Liver (tissue), 9 donors: ENCODE results near the gene GATA5. TPM values are rescaled to one million over a fixed set of nuclear protein-coding genes. Genes with fewer than 3 reads are reported as not detected.

ENCODE experiments used
- DNase-seq: peaks from one replicate; pipeline ENCODE4 v3.0.0-alpha.2; 2017; ENCODE audit warnings: low spot score
- H3K27ac ChIP-seq, 2 donors: one replicate each; pipeline ENCODE4 v1.7.0; 2013; ENCODE audit warnings: inconsistent platforms in 2 of 2, low read length in 2 of 2, control low read depth in 1 of 2, low read depth in 1 of 2, mild to moderate bottlenecking in 1 of 2
- H3K27me3 ChIP-seq, 4 donors: one replicate each; pipeline versions ENCODE4 v1.6.1 to v1.7.0; 2013; ENCODE audit warnings: low read length in 3 of 4, inconsistent platforms in 1 of 4, mild to moderate bottlenecking in 1 of 4, moderate library complexity in 1 of 4; ENCODE audit not compliant: control insufficient read depth in 4 of 4, insufficient read depth in 4 of 4
- H3K36me3 ChIP-seq, 4 donors: one replicate each; pipeline versions ENCODE4 v1.6.1 to v1.7.0; 2013; ENCODE audit warnings: low read length in 3 of 4, mild to moderate bottlenecking in 3 of 4, low read depth in 1 of 4, moderate library complexity in 1 of 4; ENCODE audit not compliant: control insufficient read depth in 4 of 4, insufficient read depth in 3 of 4
- H3K4me1 ChIP-seq, 4 donors: one replicate each; pipeline versions ENCODE4 v1.6.1 to v1.7.0; 2013; ENCODE audit warnings: low read length in 3 of 4, mild to moderate bottlenecking in 3 of 4, moderate library complexity in 1 of 4; ENCODE audit not compliant: control insufficient read depth in 4 of 4, insufficient read depth in 4 of 4
- H3K4me3 ChIP-seq, 3 donors: one replicate each; pipeline versions ENCODE4 v1.6.1 to v1.7.0; 2013; ENCODE audit warnings: low read length in 3 of 3, control low read depth in 1 of 3, low read depth in 1 of 3, mild to moderate bottlenecking in 1 of 3
- H3K9ac ChIP-seq, 2 donors: one replicate each; pipeline ENCODE4 v1.7.0; 2013; ENCODE audit warnings: low read length in 2 of 2, mild to moderate bottlenecking in 2 of 2, moderate library complexity in 2 of 2, control low read depth in 1 of 2, low read depth in 1 of 2
- H3K9me3 ChIP-seq, 4 donors: one replicate each; pipeline versions ENCODE4 v1.6.1 to v1.7.0; 2013; ENCODE audit warnings: low read length in 3 of 4; ENCODE audit not compliant: control insufficient read depth in 4 of 4
- EGR1 ChIP-seq, 2 donors: IDR thresholded peaks; 2 replicates each; pipeline ENCODE4 v1.6.1; 2016 to 2018; ENCODE audit warnings: antibody characterized with exemption in 2 of 2, low read depth in 2 of 2
- FOXA1 ChIP-seq: IDR thresholded peaks from 2 replicates; pipeline ENCODE4 v1.6.1; 2016; ENCODE audit warnings: antibody characterized with exemption
- FOXA2 ChIP-seq: IDR thresholded peaks from 2 replicates; pipeline ENCODE4 v1.6.1; 2016; ENCODE audit warnings: antibody characterized with exemption
- GABPA ChIP-seq, 2 donors: IDR thresholded peaks in 1 of 2; conservative IDR thresholded peaks in 1 of 2; 2 replicates each; pipeline ENCODE4 v1.6.1; 2016; ENCODE audit warnings: antibody characterized with exemption in 2 of 2, mild to moderate bottlenecking in 1 of 2, moderate library complexity in 1 of 2
- HNF4A ChIP-seq, 2 donors: conservative IDR thresholded peaks; 2 replicates each; pipeline ENCODE4 v1.6.1; 2016; ENCODE audit warnings: antibody characterized with exemption in 2 of 2, mild to moderate bottlenecking in 2 of 2
- HNF4G ChIP-seq: IDR thresholded peaks from 2 replicates; pipeline ENCODE4 v1.6.1; 2016; ENCODE audit warnings: antibody characterized with exemption
- JUND ChIP-seq, 2 donors: IDR thresholded peaks; 2 replicates each; pipeline ENCODE4 v1.6.1; 2016; ENCODE audit warnings: antibody characterized with exemption in 2 of 2
- RAD21 ChIP-seq, 2 donors: IDR thresholded peaks; 2 replicates each; pipeline ENCODE4 v1.6.1; 2016; ENCODE audit warnings: antibody characterized with exemption in 2 of 2, mild to moderate bottlenecking in 2 of 2
- RXRA ChIP-seq, 2 donors: IDR thresholded peaks; 2 replicates each; pipeline ENCODE4 v1.6.1; 2017 to 2018; ENCODE audit warnings: antibody characterized with exemption in 2 of 2, mild to moderate bottlenecking in 1 of 2
- SP1 ChIP-seq: IDR thresholded peaks from 2 replicates; pipeline ENCODE4 v1.6.1; 2018; ENCODE audit warnings: antibody characterized with exemption, mild to moderate bottlenecking
- TAF1 ChIP-seq: conservative IDR thresholded peaks from 2 replicates; pipeline ENCODE4 v1.6.1; 2016; ENCODE audit warnings: antibody characterized with exemption, mild to moderate bottlenecking
- WGBS: extraction: QIAGEN DNeasy Blood & Tissue Kit; methylation state at CpG from one replicate; pipeline ENCODE4 v1.1.7; 2013; 5-methylcytosine and 5-hydroxymethylcytosine counted together
- polyA plus RNA-seq, 2 donors: library from polyadenylated mRNA; stranded (reverse) in 1 of 2; unstranded in 1 of 2; fragments of 200-250 nt in 1 of 2; fragments of >200 nt in 1 of 2; fragmentation: Nextera tagmentation in 1 of 2; extraction: Ambion mirVana in 1 of 2; gene quantifications; one replicate each; pipeline versions ENCODE4 v1.2.1 to v1.2.3, GENCODE V29; 2013 to 2015
- total RNA-seq, 2 donors: library from RNA; depleted of rRNA; stranded (reverse); fragments of >200 nt; gene quantifications; one replicate each; pipeline ENCODE4 v1.2.3, GENCODE V29; 2014
- TF ChIP-seq, protein P1 (sequence below): IDR thresholded peaks from 2 replicates; pipeline ENCODE4 v1.6.1; 2016; ENCODE audit warnings: antibody characterized with exemption
- TF ChIP-seq, protein P2 (sequence below): IDR thresholded peaks from 2 replicates; pipeline ENCODE4 v1.6.1; 2016; ENCODE audit warnings: antibody characterized with exemption
- TF ChIP-seq, protein P3 (sequence below): fragments of 150-350 bp; IDR thresholded peaks from 2 replicates; pipeline ENCODE4 v1.5.1; 2017; ENCODE audit warnings: improper control_type of control experiment, low read depth, low read length; ENCODE audit not compliant: missing input control
- TF ChIP-seq, protein P4 (sequence below): IDR thresholded peaks from 2 replicates; pipeline ENCODE4 v1.6.1; 2016; ENCODE audit warnings: antibody characterized with exemption, mild to moderate bottlenecking
- TF ChIP-seq, protein P5 (sequence below): IDR thresholded peaks from 2 replicates; pipeline ENCODE4 v1.6.1; 2016; ENCODE audit warnings: antibody characterized with exemption
- donor health status: healthy.
- donor health status: healthy.
- donor health status: healthy.
- donor health status: healthy.
- donor health status: healthy.

GATA5 gene
- total and polyA plus RNA-seq, 4 donors: 0.25 to 6.1 (median 0.34) TPM

DNA sequence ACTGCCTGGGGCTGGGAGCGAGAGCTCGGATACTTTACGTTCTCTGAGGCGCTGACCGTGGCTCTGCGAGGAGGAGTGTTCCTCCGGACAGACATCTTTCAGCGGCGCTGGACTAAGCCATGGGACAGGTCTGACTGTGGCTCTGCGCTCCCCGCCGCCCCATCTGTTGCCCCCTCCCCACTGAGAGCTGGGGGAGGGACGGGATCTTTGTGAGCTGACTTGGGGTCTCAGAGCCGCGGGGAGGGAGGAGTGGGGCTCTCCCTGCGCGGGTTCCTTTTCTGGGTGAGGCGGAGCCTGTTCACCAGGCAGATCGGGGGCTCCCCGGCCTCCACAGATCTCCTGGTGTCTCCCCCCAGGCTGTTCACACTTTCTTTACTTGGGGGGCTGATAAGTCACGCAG, 11.3 kb upstream of the GATA5 start:
- Histone ChIP-seq H3K9me3 (no peaks in the 10 kb centered on the region), H3K4me3 (no peak overlapping the region), H3K27me3 (peaks cover 0 to 14% (median 2%) of the 10 kb centered on the region in 4 donors), H3K36me3 (no peaks in the 10 kb centered on the region), H3K27ac (no peak overlapping the region), H3K9ac (no peak overlapping the region), H3K4me1 (peaks cover 0 to 4% (median 1%) of the 10 kb centered on the region in 4 donors)
- TF ChIP-seq GABPA (IDR thresholded peaks at IDR 0.05 in 1 of 2, conservative IDR thresholded peaks at IDR 0.05 in 1 of 2) (no peak), FOXA2 (no peak), SP1 (no peak), FOXA1 (no peak), EGR1 (IDR thresholded peaks at IDR 0.05; ENCODE audit: low read depth in 2 of 2) (no peak), HNF4G (no peak), RXRA (IDR thresholded peaks at IDR 0.05) (no peak), TAF1 (no peak)
- TF ChIP-seq, protein P1, sequence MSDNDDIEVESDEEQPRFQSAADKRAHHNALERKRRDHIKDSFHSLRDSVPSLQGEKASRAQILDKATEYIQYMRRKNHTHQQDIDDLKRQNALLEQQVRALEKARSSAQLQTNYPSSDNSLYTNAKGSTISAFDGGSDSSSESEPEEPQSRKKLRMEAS: no peak
- TF ChIP-seq, protein P2, sequence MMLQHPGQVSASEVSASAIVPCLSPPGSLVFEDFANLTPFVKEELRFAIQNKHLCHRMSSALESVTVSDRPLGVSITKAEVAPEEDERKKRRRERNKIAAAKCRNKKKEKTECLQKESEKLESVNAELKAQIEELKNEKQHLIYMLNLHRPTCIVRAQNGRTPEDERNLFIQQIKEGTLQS: no peak
- TF ChIP-seq, protein P3, sequence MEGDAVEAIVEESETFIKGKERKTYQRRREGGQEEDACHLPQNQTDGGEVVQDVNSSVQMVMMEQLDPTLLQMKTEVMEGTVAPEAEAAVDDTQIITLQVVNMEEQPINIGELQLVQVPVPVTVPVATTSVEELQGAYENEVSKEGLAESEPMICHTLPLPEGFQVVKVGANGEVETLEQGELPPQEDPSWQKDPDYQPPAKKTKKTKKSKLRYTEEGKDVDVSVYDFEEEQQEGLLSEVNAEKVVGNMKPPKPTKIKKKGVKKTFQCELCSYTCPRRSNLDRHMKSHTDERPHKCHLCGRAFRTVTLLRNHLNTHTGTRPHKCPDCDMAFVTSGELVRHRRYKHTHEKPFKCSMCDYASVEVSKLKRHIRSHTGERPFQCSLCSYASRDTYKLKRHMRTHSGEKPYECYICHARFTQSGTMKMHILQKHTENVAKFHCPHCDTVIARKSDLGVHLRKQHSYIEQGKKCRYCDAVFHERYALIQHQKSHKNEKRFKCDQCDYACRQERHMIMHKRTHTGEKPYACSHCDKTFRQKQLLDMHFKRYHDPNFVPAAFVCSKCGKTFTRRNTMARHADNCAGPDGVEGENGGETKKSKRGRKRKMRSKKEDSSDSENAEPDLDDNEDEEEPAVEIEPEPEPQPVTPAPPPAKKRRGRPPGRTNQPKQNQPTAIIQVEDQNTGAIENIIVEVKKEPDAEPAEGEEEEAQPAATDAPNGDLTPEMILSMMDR: no peak
- TF ChIP-seq, protein P4, sequence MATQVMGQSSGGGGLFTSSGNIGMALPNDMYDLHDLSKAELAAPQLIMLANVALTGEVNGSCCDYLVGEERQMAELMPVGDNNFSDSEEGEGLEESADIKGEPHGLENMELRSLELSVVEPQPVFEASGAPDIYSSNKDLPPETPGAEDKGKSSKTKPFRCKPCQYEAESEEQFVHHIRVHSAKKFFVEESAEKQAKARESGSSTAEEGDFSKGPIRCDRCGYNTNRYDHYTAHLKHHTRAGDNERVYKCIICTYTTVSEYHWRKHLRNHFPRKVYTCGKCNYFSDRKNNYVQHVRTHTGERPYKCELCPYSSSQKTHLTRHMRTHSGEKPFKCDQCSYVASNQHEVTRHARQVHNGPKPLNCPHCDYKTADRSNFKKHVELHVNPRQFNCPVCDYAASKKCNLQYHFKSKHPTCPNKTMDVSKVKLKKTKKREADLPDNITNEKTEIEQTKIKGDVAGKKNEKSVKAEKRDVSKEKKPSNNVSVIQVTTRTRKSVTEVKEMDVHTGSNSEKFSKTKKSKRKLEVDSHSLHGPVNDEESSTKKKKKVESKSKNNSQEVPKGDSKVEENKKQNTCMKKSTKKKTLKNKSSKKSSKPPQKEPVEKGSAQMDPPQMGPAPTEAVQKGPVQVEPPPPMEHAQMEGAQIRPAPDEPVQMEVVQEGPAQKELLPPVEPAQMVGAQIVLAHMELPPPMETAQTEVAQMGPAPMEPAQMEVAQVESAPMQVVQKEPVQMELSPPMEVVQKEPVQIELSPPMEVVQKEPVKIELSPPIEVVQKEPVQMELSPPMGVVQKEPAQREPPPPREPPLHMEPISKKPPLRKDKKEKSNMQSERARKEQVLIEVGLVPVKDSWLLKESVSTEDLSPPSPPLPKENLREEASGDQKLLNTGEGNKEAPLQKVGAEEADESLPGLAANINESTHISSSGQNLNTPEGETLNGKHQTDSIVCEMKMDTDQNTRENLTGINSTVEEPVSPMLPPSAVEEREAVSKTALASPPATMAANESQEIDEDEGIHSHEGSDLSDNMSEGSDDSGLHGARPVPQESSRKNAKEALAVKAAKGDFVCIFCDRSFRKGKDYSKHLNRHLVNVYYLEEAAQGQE: no peak
- TF ChIP-seq, protein P5, sequence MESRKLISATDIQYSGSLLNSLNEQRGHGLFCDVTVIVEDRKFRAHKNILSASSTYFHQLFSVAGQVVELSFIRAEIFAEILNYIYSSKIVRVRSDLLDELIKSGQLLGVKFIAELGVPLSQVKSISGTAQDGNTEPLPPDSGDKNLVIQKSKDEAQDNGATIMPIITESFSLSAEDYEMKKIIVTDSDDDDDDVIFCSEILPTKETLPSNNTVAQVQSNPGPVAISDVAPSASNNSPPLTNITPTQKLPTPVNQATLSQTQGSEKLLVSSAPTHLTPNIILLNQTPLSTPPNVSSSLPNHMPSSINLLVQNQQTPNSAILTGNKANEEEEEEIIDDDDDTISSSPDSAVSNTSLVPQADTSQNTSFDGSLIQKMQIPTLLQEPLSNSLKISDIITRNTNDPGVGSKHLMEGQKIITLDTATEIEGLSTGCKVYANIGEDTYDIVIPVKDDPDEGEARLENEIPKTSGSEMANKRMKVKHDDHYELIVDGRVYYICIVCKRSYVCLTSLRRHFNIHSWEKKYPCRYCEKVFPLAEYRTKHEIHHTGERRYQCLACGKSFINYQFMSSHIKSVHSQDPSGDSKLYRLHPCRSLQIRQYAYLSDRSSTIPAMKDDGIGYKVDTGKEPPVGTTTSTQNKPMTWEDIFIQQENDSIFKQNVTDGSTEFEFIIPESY: no peak
- WGBS: 45% methylated on average over 21 of the region's 21 CpGs
- no peak for DNase-seq

DNA sequence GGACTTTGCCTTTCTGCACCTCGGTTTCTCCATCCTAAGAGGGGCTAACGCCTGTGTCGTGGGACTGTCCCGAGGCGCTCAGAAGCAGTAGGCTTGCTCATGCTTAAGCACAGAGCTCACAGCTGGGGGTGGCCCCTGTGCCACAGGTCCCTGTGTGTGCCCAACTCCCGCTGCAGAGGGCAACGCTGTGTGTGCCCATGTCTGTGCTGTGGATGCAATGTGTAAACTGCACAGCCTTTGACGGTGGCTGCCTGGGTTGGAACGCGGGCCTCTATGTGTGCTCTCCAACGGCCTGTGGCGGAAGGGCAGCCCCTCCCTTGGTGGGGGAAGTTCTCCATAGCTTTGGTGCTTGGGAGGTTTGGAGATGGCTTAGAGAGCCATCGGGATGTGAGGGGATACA, 10.7 kb upstream of the GATA5 start:
- H3K4me1 ChIP-seq: peaks cover 0 to 7% (median 1%) of the 10 kb centered on the region in 4 donors
- H3K36me3 ChIP-seq: no peaks in the 10 kb centered on the region
- H3K27ac ChIP-seq: no peak overlapping the region
- no peak overlapping the region for H3K4me3 ChIP-seq
- DNase-seq: no peak
- H3K9me3 ChIP-seq: no peaks in the 10 kb centered on the region
- peaks cover 0 to 15% (median 2%) of the 10 kb centered on the region in 4 donors for H3K27me3 ChIP-seq
- TF ChIP-seq FOXA2: no peak
- TF ChIP-seq, protein P5: no peak
- TF ChIP-seq, protein P1: no peak
- TF ChIP-seq SP1: no peak
- TF ChIP-seq, protein P2: no peak
- no peak for TF ChIP-seq HNF4G
- no peak for TF ChIP-seq RAD21 (IDR thresholded peaks at IDR 0.05)
- TF ChIP-seq JUND (IDR thresholded peaks at IDR 0.05): no peak
- no peak for TF ChIP-seq FOXA1
- no peak for TF ChIP-seq GABPA (IDR thresholded peaks at IDR 0.05 in 1 of 2, conservative IDR thresholded peaks at IDR 0.05 in 1 of 2)
- no peak for TF ChIP-seq HNF4A (conservative IDR thresholded peaks at IDR 0.05)
- TF ChIP-seq, protein P4: no peak
- 54% methylated on average over 13 of the region's 13 CpGs for WGBS
- H3K9ac ChIP-seq: no peak overlapping the region
